22Rv1 (cell line): ENCODE measurements around the gene MYL4.

Experiments used
- H3K27ac ChIP-seq: fragments of 450-650 bp; 2 replicates; pipeline ENCODE4 v1.5.1; 2017
- CTCF ChIP-seq: fragments of 450-650 bp; IDR thresholded peaks from 2 replicates; pipeline ENCODE4 v1.5.1; 2017; ENCODE audit warnings: mild to moderate bottlenecking
- ZFX ChIP-seq: fragments of 450-650 bp; IDR thresholded peaks from 2 replicates; pipeline ENCODE4 v1.6.1; 2017; ENCODE audit warnings: antibody characterized with exemption, borderline replicate concordance

Gene MYL4

DNA sequence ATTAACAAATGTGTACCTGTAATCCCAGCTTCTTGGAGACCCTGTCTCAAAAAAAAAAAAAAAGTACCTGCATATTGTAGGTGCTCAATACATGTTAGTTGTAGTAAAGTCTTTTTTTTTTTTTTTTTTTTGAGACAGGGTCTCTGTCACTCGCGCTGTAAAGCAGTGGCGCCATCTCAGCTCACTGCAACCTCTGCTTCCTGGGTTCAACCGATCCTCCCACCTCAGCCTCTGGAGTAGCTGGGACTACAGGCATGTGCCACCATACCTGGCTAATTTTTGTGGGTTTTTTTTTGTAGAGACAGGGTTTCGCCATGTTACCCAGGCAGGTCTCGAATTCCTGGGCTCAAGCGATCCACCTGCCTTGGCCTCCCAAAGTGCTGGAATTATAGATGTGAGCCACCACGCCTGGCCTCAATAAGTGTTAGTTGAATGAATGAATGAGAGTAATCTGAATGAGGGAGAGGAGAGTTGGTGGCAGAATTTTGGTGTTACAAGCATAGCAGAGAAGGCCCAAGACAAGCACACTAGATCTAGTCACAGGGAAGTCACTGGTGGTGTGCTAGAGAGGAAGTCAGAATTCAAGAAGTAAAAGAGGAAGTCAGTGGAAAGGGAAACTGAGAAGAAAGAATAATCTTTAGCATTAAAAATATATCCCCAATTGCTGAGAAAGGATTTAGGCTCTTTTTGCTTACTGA, 9.4 kb upstream of the MYL4 start:
- H3K27ac ChIP-seq = no peak overlapping the region
- TF ChIP-seq ZFX (no peak), CTCF (no peak)

DNA sequence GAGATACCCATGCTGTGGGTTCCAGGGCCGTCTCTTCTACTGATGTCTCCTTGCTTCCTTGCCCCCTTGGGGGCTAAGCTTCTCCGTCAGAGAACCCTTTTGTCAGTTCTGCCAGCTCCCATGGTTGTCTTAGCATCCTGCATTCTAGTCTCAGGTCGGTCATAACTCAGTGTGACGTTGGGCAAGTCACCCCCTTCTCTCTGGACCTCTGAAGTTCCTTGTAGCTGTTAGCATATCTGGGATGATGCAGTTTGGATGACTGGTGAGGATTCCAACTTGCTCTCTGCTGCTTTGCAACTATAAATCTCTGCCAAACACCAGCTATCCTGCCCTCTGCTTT, 8.9 kb upstream of the MYL4 start:
- no peak for TF ChIP-seq ZFX
- TF ChIP-seq CTCF = no peak
- H3K27ac ChIP-seq = no peak overlapping the region

- no peak for TF ChIP-seq CTCF
- no peak for TF ChIP-seq ZFX
- no peak overlapping the region for H3K27ac ChIP-seq
Observed at GRCh38 chr17:47201166-47201565, 8.0 kb upstream of the MYL4 start.

DNA sequence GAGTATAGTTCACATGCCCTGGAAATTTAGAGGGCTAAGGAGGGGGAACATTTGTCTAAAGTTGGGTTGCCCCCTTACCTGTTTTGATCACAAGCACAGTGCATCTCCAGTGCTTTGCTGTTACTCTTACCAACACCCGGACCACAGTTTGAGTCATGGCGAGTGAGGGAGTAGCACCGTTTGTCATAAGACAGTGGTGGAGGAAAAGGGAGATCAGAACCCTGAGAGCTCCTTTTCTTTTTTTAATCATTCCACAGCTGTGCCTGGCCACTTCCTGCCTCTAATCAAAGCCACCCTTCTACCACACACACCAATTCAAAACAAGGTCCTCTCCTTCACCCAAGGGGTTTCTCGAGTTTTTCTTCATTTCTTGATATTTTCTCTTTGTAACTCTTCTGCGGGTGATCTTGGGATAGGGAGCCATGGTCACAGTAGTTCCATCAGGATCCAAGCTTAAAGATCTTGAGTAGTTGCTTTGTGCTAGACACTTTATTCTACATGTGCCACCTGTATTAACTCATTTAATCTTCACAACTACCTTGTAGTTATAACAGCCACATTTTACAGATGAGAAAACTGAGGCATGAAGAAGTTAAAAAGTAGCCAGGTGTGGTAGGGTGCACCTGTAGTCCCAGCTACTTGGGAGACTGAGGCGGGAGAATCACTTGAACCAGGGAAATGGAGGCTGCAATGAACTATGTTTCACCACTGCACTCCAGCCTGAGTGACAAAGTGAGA, 5.0 kb upstream of the MYL4 start:
- no peak overlapping the region for H3K27ac ChIP-seq
- no peak for TF ChIP-seq CTCF
- no peak for TF ChIP-seq ZFX

DNA sequence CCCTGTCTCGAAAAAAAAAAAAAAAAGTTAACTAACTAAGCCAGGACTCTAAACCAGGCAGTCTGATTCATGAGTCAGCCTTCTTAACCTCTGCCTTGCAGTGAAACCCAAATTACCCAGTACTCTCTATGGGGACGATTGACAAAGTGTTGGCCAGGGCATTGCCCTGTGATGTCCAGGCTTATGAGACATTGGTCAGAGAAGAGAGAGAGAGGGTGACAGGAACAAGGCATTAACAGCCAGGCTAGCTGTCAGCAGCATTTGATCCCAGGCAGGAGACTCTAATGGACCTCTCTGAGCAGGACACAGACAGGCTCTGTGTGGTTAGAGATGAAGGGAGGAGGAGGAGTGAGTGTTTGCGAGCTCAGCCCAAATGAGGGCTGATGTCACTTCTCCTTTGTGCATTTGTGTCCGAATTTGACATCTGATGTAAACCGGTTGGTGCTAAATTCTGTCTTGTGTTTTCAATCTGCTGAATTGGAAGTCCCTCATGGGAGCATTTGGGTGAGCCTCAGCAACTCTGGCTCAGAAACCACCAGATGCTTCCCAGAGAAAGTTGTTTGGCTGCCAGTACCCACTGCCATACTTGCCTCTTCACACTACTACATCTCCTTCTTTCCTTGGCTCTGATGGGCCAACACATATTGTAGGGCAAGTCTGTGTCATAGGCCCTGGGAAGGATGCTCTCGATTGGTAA, 4.3 kb upstream of the MYL4 start:
- TF ChIP-seq ZFX = no peak
- TF ChIP-seq CTCF = no peak
- no peak overlapping the region for H3K27ac ChIP-seq

DNA sequence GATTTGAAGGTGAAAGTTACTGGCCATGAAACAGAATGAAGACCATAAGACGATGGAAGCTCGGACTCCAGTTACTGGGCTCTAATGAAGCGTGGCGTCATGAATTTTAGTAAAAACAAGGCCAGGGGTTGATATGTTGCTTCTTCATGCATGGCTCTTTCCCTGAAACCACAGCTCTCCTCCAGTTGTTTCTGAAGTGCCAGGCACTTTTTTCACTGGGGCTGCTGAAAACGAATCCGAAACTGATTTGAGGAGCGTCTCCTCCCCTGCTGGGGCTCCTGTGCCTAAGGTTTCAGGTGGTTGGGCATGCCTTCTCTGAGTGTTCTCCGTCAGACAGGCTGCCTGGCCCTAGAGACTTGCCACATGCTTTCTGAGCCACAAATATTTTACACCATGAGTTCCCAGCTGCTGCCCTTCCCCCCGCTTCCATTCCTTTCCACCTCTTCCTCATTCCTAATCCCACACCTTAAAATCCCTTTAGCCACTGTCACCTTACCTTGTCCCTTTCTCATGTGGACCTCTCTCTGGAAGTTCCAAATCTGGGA, 3.7 kb upstream of the MYL4 start:
- no peak for TF ChIP-seq ZFX
- no peak for TF ChIP-seq CTCF
- no peak overlapping the region for H3K27ac ChIP-seq
